ENCODE data around the gene ADAM19.

DNA sequence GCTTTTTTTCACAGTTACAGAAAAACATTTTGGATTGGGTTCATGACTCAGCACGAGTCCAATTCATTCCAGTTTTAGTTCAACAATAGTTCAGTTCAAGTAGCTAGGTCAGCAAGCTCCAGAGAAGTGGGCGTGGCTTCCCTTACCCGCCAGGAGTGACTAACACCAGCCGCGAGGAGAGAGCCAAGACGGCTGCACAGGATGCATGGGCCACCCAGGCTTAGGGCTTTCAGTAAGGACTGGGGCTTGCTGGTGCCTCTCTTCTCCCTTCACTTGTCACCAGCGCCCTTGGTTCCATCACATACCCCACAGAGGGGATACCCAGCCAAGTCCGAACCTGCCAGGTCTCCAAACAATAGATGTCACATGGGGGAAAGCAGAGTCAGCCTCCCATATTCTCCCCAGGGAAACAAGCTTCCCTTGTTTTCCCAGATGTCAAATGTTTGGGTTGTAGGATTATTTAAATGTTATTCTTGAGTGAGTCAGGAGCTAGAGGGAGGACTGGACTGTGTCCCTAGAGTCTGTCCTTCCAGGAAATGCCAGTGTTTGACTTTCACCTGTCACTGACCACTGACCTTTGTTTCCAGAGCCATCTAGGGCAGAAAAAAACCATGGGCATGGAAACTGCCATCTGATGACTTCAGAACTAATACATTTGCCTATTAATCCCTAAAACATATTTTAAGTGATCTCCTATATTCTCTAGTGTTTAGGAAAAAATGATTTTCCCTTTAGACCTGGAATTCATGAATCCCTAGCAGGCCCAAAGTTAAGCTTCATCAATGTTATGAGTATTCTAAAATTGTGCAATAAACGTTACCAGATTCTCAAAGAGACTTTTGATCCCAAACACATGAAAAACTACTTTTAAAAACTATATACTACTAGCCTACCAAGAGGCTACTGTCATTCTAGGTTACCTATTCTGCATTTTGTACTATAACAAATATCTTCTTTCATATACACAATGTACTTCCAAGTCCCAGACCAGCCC lies 63.6 kb downstream of the ADAM19 start:
- TF ChIP-seq POLR2A (IDR thresholded peaks at IDR 0.05) (no peak), POLR2AphosphoS5 (IDR thresholded peaks at IDR 0.05) (peak in 2 of 3 donors; percentile 24 to 30)
- TF ChIP-seq, protein P1, sequence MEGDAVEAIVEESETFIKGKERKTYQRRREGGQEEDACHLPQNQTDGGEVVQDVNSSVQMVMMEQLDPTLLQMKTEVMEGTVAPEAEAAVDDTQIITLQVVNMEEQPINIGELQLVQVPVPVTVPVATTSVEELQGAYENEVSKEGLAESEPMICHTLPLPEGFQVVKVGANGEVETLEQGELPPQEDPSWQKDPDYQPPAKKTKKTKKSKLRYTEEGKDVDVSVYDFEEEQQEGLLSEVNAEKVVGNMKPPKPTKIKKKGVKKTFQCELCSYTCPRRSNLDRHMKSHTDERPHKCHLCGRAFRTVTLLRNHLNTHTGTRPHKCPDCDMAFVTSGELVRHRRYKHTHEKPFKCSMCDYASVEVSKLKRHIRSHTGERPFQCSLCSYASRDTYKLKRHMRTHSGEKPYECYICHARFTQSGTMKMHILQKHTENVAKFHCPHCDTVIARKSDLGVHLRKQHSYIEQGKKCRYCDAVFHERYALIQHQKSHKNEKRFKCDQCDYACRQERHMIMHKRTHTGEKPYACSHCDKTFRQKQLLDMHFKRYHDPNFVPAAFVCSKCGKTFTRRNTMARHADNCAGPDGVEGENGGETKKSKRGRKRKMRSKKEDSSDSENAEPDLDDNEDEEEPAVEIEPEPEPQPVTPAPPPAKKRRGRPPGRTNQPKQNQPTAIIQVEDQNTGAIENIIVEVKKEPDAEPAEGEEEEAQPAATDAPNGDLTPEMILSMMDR (IDR thresholded peaks at IDR 0.05), result no peak

Measured in breast epithelium (tissue), 3 donors.